Tibial artery (tissue), 4 donors: Measurements from ENCODE around the gene ZMIZ1.

ENCODE experiments used
- DNase-seq, 2 donors: peaks; one replicate each; pipeline ENCODE4 v3.0.0-alpha.2; 2019
- H3K27ac ChIP-seq, 2 donors: fragments of 200-600 bp; sonication (generic) in 1 of 2; 1 replicate in 1 of 2; 2 replicates in 1 of 2; pipeline ENCODE4 v1.5.1; 2018 to 2019; ENCODE audit warnings: mild to moderate bottlenecking in 1 of 2
- H3K27me3 ChIP-seq, 2 donors: fragments of 200-600 bp; sonication (generic) in 1 of 2; one replicate each; pipeline versions ENCODE4 v1.5.1 to v1.6.0; 2016 to 2019
- H3K36me3 ChIP-seq, 3 donors: fragments of 200-600 bp; sonication (generic) in 2 of 3; one replicate each; pipeline ENCODE4 v1.5.1; 2016 to 2019; ENCODE audit warnings: mild to moderate bottlenecking in 2 of 3
- H3K4me1 ChIP-seq, 4 donors: fragments of 200-600 bp; sonication (generic) in 2 of 4; 1 replicate in 3 of 4; 2 replicates in 1 of 4; pipeline ENCODE4 v1.5.1; 2016 to 2019
- H3K4me3 ChIP-seq, 2 donors: fragments of 200-600 bp; sonication (generic) in 1 of 2; 1 replicate in 1 of 2; 2 replicates in 1 of 2; pipeline ENCODE4 v1.5.1; 2018 to 2019; ENCODE audit warnings: mild to moderate bottlenecking in 2 of 2
- H3K9me3 ChIP-seq, 3 donors: fragments of 200-600 bp; sonication (generic) in 1 of 3; one replicate each; pipeline ENCODE4 v1.5.1; 2016 to 2019
- CTCF ChIP-seq, 2 experiments: fragments of 200-600 bp in 1 of 2; fragments of 450-650 bp in 1 of 2; IDR thresholded peaks; one replicate each; pipeline ENCODE4 v1.5.1; 2017 to 2019; ENCODE audit warnings: antibody characterized with exemption in 2 of 2, mild to moderate bottlenecking in 1 of 2, moderate library complexity in 1 of 2
- intact Hi-C: fragments of 100-400 bp; cut with DNase I; formaldehyde crosslinking; loops from one replicate; pipeline ENCODE4 v1.15.0; 2023; ENCODE audit warnings: low total_unique reads

The ZMIZ1 gene

GRCh38 chr10:79166741-79167140 is 98.0 kb downstream of the ZMIZ1 start:
- peaks cover 0 to 52% (median 31%) of the 10 kb centered on the region in 3 donors for H3K36me3 ChIP-seq
- DNase-seq: no peak
- no peak for TF ChIP-seq CTCF (IDR thresholded peaks at IDR 0.05)
- H3K4me1 ChIP-seq: peaks cover 0 to 27% (median 19%) of the 10 kb centered on the region in 4 donors
- intact Hi-C loops: no loop called here
- no peak overlapping the region for H3K4me3 ChIP-seq
- no peaks in the 10 kb centered on the region for H3K27me3 ChIP-seq
- H3K9me3 ChIP-seq: no peaks in the 10 kb centered on the region
- no peak overlapping the region for H3K27ac ChIP-seq

- no peak for TF ChIP-seq CTCF (IDR thresholded peaks at IDR 0.05)
- no peak overlapping the region for H3K27ac ChIP-seq
- no peaks in the 10 kb centered on the region for H3K9me3 ChIP-seq
- no peak for DNase-seq
- intact Hi-C loops: no loop called here
- peaks cover 0 to 45% (median 31%) of the 10 kb centered on the region in 3 donors for H3K36me3 ChIP-seq
- no peak overlapping the region for H3K4me3 ChIP-seq
- H3K27me3 ChIP-seq: no peaks in the 10 kb centered on the region
- peaks cover 0 to 21% (median 12%) of the 10 kb centered on the region in 4 donors for H3K4me1 ChIP-seq
These were observed 98.8 kb downstream of the ZMIZ1 start for GRCh38 chr10:79167537-79167936.

- H3K4me3 ChIP-seq: no peak overlapping the region
- no peaks in the 10 kb centered on the region for H3K9me3 ChIP-seq
- TF ChIP-seq CTCF (IDR thresholded peaks at IDR 0.05): no peak
- no peak overlapping the region for H3K27ac ChIP-seq
- peaks cover 0 to 14% (median 5%) of the 10 kb centered on the region in 4 donors for H3K4me1 ChIP-seq
- H3K27me3 ChIP-seq: no peaks in the 10 kb centered on the region
- DNase-seq: no peak
- H3K36me3 ChIP-seq: peaks cover 0 to 41% (median 31%) of the 10 kb centered on the region in 3 donors
- intact Hi-C loops: no loop called here
These were observed 99.4 kb downstream of the ZMIZ1 start for GRCh38 chr10:79168210-79168609.

GRCh38 chr10:79170226-79170752 is 101.5 kb downstream of the ZMIZ1 start:
- no peak for TF ChIP-seq CTCF (IDR thresholded peaks at IDR 0.05)
- DNase-seq: no peak
- Histone ChIP-seq H3K4me3 (no peak overlapping the region), H3K27me3 (no peaks in the 10 kb centered on the region), H3K4me1 (peaks cover 0 to 11% (median 2%) of the 10 kb centered on the region in 4 donors), H3K9me3 (no peaks in the 10 kb centered on the region), H3K36me3 (peaks cover 0 to 44% (median 35%) of the 10 kb centered on the region in 3 donors), H3K27ac (no peak overlapping the region)
- intact Hi-C loops: loop anchor here (5.0 kb wide), 1 partner anchor 1023 kb away; no protein-coding TSS in a partner anchor

- no peaks in the 10 kb centered on the region for H3K27me3 ChIP-seq
- H3K27ac ChIP-seq: no peak overlapping the region
- intact Hi-C loops: loop anchor here (5.0 kb wide), 1 partner anchor 1024 kb away; no protein-coding TSS in a partner anchor
- no peak for DNase-seq
- peaks cover 0 to 13% (median 8%) of the 10 kb centered on the region in 4 donors for H3K4me1 ChIP-seq
- no peaks in the 10 kb centered on the region for H3K9me3 ChIP-seq
- H3K4me3 ChIP-seq: no peak overlapping the region
- H3K36me3 ChIP-seq: peaks cover 0 to 44% (median 35%) of the 10 kb centered on the region in 3 donors
- no peak for TF ChIP-seq CTCF (IDR thresholded peaks at IDR 0.05)
These were observed 102.2 kb downstream of the ZMIZ1 start for GRCh38 chr10:79170993-79171392.
